Keratinocyte (primary cell): ENCODE measurements around the gene HSDL2. TPM values are rescaled to one million over a fixed set of nuclear protein-coding genes. Genes with fewer than 3 reads are reported as not detected.

Source experiments
- DNase-seq: peaks from one replicate; pipeline ENCODE4 v3.0.0-alpha.2; 2011; ENCODE audit warnings: low read depth, missing footprints, low spot score
- FAIRE-seq: peaks from 2 replicates; lab custom pipeline; 2011; peaks lifted over from hg19 to GRCh38; lab: Jason Lieb, UNC
- H2AFZ ChIP-seq: 2 replicates; pipeline ENCODE4 v1.6.0; 2012; ENCODE audit warnings: low read length, control low read depth, inconsistent platforms; ENCODE audit not compliant: control insufficient read depth
- H3K27ac ChIP-seq: 2 replicates; pipeline ENCODE4 v1.5.1; 2011; ENCODE audit warnings: low read length; ENCODE audit not compliant: control insufficient read depth, insufficient read depth
- H3K27me3 ChIP-seq: 3 replicates; pipeline ENCODE4 v1.6.0; 2011; ENCODE audit warnings: low read length; ENCODE audit not compliant: control insufficient read depth, insufficient read depth; ENCODE audit errors: extremely low read depth
- H3K36me3 ChIP-seq, 2 experiments: 2 replicates in 1 of 2; 3 replicates in 1 of 2; pipeline ENCODE4 v1.5.1; 2011; ENCODE audit warnings: low read length in 2 of 2, mild to moderate bottlenecking in 1 of 2; ENCODE audit not compliant: control insufficient read depth in 2 of 2, insufficient read depth in 2 of 2; ENCODE audit errors: extremely low read depth in 1 of 2
- H3K4me1 ChIP-seq: 3 replicates; pipeline ENCODE4 v1.5.1; 2011; ENCODE audit warnings: low read length; ENCODE audit not compliant: control insufficient read depth, insufficient read depth; ENCODE audit errors: extremely low read depth
- H3K4me2 ChIP-seq: 3 replicates; pipeline ENCODE4 v1.6.0; 2011; ENCODE audit warnings: low read depth, low read length; ENCODE audit not compliant: control insufficient read depth, insufficient read depth; ENCODE audit errors: extremely low read depth
- H3K4me3 ChIP-seq, 3 experiments: fragments of 200-600 bp in 1 of 3; sonication (generic) in 1 of 3; 2 replicates in 2 of 3; 3 replicates in 1 of 3; pipeline ENCODE4 v1.5.1; 2011 to 2016; ENCODE audit warnings: low read length in 3 of 3, mild to moderate bottlenecking in 3 of 3, control low read depth in 2 of 3, inconsistent platforms in 1 of 3, low read depth in 1 of 3, mixed read lengths in 1 of 3, mixed run types in 1 of 3, moderate library complexity in 1 of 3; ENCODE audit not compliant: control insufficient read depth in 2 of 3, insufficient read depth in 2 of 3; ENCODE audit errors: extremely low read depth in 1 of 3
- H3K79me2 ChIP-seq: 2 replicates; pipeline ENCODE4 v1.6.0; 2012; ENCODE audit warnings: low read length; ENCODE audit not compliant: control insufficient read depth, insufficient read depth
- H3K9ac ChIP-seq: 3 replicates; pipeline ENCODE4 v1.6.0; 2011; ENCODE audit warnings: low read length; ENCODE audit not compliant: control insufficient read depth, insufficient read depth; ENCODE audit errors: extremely low read depth
- H3K9me1 ChIP-seq: 3 replicates; pipeline ENCODE4 v1.6.0; 2011; ENCODE audit warnings: low read length; ENCODE audit not compliant: control insufficient read depth, insufficient read depth; ENCODE audit errors: extremely low read depth
- H3K9me3 ChIP-seq: 2 replicates; pipeline ENCODE4 v1.5.1; 2012; ENCODE audit warnings: low read depth, low read length; ENCODE audit not compliant: control insufficient read depth
- H4K20me1 ChIP-seq: 3 replicates; pipeline ENCODE4 v1.6.0; 2011; ENCODE audit warnings: low read length; ENCODE audit not compliant: control insufficient read depth, insufficient read depth; ENCODE audit errors: extremely low read depth
- EZH2 ChIP-seq: IDR thresholded peaks from one replicate; pipeline ENCODE4 v1.6.1; 2012; ENCODE audit warnings: inconsistent platforms, mild to moderate bottlenecking, low read length, moderate library complexity
- dilution Hi-C: fragments of 300-500 bp; cut with MboI; formaldehyde crosslinking; loops from one replicate; pipeline ENCODE4 v1.7.0; 2020; ENCODE audit warnings: low sequenced_read_pairs; ENCODE audit not compliant: extremely low pct_ligation_motif_present
- polyA plus RNA-seq, 5 experiments: library from polyadenylated mRNA; depleted of rRNA in 3 of 5; stranded (reverse) in 3 of 5; stranded (forward) in 1 of 5; unstranded in 1 of 5; fragments of >200 nt; gene quantifications; 1 replicate in 1 of 5; 2 replicates in 3 of 5; 3 replicates in 1 of 5; pipeline versions ENCODE4 v1.2.1 to v1.2.3, GENCODE V29; 2011 to 2012; ENCODE audit warnings: missing spikeins in 2 of 5, low read depth in 1 of 5, low replicate concordance in 1 of 5
- TF ChIP-seq, protein P1 (sequence below), 3 experiments: IDR thresholded peaks in 1 of 3; conservative IDR thresholded peaks in 1 of 3; optimal IDR thresholded peaks in 1 of 3; 2 replicates in 2 of 3; 3 replicates in 1 of 3; pipeline versions ENCODE3 to v1.5.1; 2011; ENCODE audit warnings: low read length in 3 of 3, mild to moderate bottlenecking in 3 of 3, moderate library complexity in 2 of 3, control low read depth in 1 of 3, inconsistent platforms in 1 of 3; ENCODE audit not compliant: insufficient read depth in 2 of 3; ENCODE audit errors: extremely low read depth in 1 of 3

The HSDL2 gene
- polyA plus RNA-seq, 1 donor (not counting 4 experiments of a cell fraction or from before 2014, with no cell fraction given): 27.6 TPM

DNA sequence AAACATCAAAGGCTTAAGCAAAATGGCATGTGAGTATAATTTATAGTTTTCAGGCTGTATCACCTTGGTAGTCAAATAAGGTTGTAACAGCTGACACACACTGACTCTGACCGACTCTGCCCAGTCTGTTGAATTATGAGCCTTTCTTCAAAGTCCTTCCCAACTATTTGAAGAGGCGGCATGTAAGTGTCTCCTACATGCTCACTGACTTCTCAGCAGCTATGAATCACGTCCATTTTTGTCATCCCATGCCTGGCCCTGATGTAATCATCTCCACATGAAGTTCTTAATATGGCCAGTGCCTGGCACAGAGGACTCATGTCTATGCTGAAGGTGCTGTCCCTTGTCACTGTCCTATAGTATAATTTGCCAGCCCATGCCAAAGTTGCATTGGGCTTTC lies 41.3 kb upstream of the HSDL2 start:
- H3K4me3 ChIP-seq: no peak overlapping the region
- H3K4me2 ChIP-seq: no peak overlapping the region
- H3K4me1 ChIP-seq: peaks cover 9% of the 10 kb centered on the region
- H3K27me3 ChIP-seq: no peaks in the 10 kb centered on the region
- H4K20me1 ChIP-seq: no peaks in the 10 kb centered on the region
- no peaks in the 10 kb centered on the region for H3K9me1 ChIP-seq
- DNase-seq (no peak), FAIRE-seq (no peak)
- no peak overlapping the region for H2AFZ ChIP-seq
- dilution Hi-C loops: no loop called here
- H3K27ac ChIP-seq: no peak overlapping the region
- no peaks in the 10 kb centered on the region for H3K9me3 ChIP-seq
- no peaks in the 10 kb centered on the region for H3K79me2 ChIP-seq
- H3K9ac ChIP-seq: no peak overlapping the region
- no peaks in the 10 kb centered on the region for H3K36me3 ChIP-seq
- TF ChIP-seq EZH2: no peak
- TF ChIP-seq, protein P1, sequence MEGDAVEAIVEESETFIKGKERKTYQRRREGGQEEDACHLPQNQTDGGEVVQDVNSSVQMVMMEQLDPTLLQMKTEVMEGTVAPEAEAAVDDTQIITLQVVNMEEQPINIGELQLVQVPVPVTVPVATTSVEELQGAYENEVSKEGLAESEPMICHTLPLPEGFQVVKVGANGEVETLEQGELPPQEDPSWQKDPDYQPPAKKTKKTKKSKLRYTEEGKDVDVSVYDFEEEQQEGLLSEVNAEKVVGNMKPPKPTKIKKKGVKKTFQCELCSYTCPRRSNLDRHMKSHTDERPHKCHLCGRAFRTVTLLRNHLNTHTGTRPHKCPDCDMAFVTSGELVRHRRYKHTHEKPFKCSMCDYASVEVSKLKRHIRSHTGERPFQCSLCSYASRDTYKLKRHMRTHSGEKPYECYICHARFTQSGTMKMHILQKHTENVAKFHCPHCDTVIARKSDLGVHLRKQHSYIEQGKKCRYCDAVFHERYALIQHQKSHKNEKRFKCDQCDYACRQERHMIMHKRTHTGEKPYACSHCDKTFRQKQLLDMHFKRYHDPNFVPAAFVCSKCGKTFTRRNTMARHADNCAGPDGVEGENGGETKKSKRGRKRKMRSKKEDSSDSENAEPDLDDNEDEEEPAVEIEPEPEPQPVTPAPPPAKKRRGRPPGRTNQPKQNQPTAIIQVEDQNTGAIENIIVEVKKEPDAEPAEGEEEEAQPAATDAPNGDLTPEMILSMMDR (optimal IDR thresholded peaks at IDR 0.05 in 1 of 3, IDR thresholded peaks at IDR 0.05 in 1 of 3, conservative IDR thresholded peaks at IDR 0.05 in 1 of 3; ENCODE audit: extremely low read depth in 1 of 3, insufficient read depth in 2 of 3, low read length in 3 of 3): no peak

DNA sequence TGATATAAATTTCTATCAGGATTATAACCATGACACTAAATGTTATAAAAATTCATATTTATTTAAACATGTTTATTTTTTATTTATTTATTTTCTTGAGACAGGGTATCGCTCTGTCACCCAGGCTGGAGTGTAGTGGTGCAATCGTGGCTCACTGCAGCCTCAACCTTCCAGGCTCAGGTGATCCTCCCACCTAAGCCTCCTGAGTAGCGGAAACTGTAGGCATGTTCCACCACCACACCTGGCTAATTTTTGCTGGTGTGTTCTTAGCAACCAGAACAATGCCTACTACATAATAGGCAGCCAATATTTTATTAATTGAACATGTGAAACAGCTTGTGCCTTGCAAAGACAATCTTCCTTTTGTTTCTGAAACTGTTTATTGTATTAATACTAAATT lies 40.0 kb upstream of the HSDL2 start:
- dilution Hi-C loops: no loop called here
- no peaks in the 10 kb centered on the region for H3K9me3 ChIP-seq
- DNase-seq (no peak), FAIRE-seq (no peak)
- H2AFZ ChIP-seq: no peak overlapping the region
- H3K4me1 ChIP-seq: peaks cover 6% of the 10 kb centered on the region
- H3K36me3 ChIP-seq: no peaks in the 10 kb centered on the region
- H3K4me2 ChIP-seq: no peak overlapping the region
- H3K9ac ChIP-seq: no peak overlapping the region
- H3K79me2 ChIP-seq: no peaks in the 10 kb centered on the region
- no peaks in the 10 kb centered on the region for H3K27me3 ChIP-seq
- TF ChIP-seq, protein P1 (optimal IDR thresholded peaks at IDR 0.05 in 1 of 3, IDR thresholded peaks at IDR 0.05 in 1 of 3, conservative IDR thresholded peaks at IDR 0.05 in 1 of 3; ENCODE audit: extremely low read depth in 1 of 3, insufficient read depth in 2 of 3, low read length in 3 of 3): no peak
- TF ChIP-seq EZH2: no peak
- no peaks in the 10 kb centered on the region for H4K20me1 ChIP-seq
- H3K9me1 ChIP-seq: no peaks in the 10 kb centered on the region
- H3K4me3 ChIP-seq: no peak overlapping the region
- no peak overlapping the region for H3K27ac ChIP-seq
